GM21723 (cell line): ENCODE data around the gene AP3D1.

Experiments used
- ATAC-seq: cut with Tn5 transposase; IDR thresholded peaks from one replicate; pipeline ENCODE4 v1.9.1; 2021; ENCODE audit warnings: mild to moderate bottlenecking, moderate library complexity; ENCODE audit not compliant: unreplicated experiment

AP3D1 gene

DNA sequence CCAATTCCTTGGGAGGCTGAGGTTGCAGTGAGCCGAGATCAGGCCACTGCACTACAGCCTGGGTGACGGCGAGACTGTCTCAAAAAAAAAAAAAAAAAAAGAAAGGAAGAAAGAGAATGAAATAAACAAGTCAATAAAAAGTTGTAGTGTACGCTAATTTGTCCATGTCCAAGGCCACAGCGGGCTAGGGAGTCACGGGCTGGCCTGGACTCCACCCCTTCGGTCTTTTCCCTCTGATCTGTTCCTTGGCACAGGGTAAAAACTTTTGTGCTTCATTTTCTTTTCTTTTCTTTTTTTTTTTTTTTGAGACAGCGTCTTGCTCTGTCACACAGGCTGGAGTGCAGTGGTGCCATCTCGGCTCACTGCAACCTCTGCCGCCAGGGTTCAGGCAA is 80.9 kb downstream of the AP3D1 start:
- no peak for ATAC-seq

DNA sequence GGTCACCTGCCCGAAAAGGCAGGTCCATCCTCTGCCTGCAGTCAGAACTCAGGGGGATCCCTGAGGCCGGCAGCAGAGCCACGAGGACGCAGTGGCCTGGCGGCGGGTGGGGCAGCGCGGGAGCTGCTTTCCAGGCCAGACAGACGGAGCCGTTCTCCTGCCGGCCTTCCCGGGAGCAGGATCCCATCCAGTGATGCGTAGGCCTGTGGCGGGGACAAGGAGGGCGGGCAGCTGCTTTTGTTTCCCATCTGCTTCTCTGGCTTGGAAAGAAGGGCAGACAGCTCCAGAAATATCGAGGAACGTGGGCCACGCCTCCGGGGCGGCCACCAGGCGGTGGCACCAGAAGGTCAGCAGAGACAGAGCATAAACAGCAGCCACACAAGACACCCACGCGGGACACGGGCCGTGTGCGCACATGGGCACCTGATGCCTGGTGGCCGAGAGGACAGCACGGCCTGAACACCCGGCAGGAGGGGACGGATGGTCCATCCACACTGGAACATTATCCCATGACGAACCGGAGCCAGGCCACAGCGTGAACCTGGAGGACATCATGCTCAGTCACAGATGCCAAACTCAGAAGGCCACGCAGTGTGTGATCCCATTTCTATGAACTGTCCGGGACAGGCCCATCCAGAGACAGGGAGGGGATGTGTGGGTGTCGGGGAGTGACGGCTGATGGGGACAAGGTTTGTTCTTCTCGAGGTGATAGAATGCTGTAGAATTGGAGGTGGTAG is 86.4 kb downstream of the AP3D1 start:
- no peak for ATAC-seq

- no peak for ATAC-seq
These were observed 87.0 kb downstream of the AP3D1 start for GRCh38 chr19:2064395-2064787.

GRCh38 chr19:2063824-2064223 is 87.5 kb downstream of the AP3D1 start:
- ATAC-seq = no peak

DNA sequence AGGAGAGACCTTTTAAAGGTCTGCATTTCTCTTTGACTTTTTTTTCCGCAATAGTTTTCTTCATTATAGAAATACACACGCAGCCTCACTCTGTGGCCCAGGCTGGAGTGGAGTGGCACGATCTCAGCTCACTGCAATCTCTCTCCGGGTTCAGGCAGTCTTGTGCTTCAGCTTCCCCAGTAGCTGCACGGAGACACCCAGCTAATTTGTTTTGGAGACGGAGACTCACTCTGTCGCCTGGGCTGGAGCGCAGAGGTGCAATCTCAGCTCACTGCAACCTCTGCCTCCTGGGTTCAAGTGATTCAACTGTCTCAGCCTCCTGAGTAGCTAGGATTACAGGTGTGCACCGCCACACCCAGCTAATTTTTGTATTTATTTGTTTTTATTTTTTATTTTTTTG is 88.6 kb downstream of the AP3D1 start:
- ATAC-seq = no peak

GRCh38 chr19:2062389-2062729 is 89.0 kb downstream of the AP3D1 start:
- no peak for ATAC-seq

DNA sequence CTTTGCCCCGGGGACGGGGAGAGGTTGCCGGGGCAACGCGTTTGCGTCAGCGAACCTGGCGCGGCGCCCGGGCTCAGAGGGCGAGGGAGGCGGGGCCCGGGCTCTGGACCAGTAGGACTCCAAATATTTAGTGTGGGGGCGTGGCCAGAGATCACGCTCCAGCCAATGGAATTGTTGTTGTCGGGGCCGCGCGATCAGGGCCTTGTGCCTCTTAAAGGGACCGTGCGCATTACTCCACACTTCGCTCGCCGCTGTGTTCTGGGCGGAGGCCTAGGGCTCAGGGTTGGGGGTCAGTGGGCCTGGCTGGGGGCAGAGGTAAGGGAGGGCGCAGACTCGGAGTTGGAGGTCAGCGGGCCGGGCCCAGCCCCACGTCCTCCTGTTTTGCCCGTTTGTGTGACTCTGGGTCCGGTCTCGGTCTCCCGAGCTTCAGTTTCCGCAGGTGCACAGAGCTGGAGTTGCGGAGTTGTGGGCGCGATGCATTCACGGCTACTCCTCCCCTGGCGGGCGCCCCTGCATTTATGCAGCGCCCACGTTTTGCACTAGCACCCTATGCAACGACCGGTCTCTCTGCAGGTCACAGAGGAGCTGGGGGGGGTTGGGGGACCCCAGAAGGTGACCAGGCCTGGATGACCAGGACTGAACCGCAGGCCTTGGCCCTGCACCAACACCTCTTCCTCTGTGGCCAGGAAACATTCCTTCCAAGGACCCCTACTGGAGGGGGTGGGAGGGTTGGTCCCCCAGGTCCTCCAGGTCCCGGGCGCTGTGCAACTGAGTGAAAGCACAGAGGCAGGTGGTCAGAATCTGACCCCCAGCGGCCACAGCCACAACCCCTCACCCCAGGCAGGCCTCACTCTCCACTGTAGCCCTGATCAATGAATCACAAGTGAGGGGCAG is 89.6 kb downstream of the AP3D1 start:
- peak; percentile 75 for ATAC-seq

DNA sequence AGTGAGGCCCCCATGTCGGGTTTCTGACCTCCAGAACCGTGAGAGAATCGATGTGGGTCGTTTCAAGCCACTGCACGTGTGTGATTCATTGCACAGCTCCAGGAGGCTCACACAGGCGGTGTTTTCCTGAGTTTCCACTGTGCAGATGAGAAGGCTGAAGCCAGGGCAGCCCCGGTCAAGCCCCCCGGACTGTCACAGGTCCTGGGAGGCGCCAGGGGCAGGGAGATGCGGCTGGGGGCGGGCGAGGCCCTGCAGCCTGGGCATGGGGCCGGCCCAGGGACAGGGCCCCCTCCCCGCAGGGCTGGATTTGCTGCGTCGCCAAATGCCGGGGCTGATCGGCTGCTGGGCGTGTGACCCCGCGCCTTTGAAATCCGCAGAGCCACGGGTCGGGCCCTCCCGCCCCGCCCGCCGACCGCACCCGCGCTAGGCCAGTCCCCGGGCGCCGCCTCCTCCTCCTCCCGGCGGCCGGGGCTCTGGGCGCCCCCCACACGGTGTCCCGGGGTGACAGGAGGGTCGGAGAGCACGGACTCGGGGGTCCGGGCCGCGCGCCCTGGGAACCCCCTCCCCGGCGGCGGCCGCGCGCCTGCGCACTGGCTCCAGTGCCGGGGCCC is 90.4 kb downstream of the AP3D1 start:
- ATAC-seq = peak; percentile 17

DNA sequence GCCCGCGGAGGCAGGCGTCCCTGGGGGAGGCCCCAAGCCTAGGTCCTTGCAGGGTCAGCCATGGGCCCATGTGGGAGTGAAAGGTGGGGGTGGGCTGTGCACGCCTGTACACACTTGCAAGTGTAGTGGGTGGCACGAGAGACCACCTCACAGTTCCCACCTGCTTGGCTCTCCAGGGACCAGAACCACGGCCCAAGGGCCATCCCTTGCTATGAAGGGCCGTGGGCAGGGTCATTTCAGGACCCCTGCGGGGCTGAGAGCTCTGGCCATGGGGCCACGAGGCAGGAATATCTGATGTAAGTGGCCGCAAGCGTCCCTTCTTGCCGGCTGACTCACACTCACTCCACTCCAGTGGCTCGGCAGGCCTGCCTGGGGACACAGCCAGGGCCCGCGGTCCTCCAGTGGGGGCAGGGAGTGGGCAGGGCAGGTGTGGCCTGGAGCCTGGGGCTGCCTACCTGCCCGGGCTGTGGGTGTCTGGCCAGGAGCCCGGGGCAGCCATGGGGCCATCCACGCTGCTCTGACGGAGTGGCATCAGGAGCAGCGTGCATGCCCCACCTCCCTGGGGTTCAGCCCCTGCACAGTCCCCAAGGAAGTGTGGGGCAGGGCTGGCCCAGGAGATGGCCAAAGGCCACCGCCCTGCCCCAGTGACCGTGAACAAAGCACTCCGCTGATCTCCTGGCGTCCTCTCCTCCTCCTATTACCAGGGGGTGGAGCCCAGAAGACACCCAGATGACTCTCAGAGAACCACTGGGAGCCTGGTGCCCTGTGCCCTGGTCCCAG is 91.8 kb downstream of the AP3D1 start:
- no peak for ATAC-seq

DNA sequence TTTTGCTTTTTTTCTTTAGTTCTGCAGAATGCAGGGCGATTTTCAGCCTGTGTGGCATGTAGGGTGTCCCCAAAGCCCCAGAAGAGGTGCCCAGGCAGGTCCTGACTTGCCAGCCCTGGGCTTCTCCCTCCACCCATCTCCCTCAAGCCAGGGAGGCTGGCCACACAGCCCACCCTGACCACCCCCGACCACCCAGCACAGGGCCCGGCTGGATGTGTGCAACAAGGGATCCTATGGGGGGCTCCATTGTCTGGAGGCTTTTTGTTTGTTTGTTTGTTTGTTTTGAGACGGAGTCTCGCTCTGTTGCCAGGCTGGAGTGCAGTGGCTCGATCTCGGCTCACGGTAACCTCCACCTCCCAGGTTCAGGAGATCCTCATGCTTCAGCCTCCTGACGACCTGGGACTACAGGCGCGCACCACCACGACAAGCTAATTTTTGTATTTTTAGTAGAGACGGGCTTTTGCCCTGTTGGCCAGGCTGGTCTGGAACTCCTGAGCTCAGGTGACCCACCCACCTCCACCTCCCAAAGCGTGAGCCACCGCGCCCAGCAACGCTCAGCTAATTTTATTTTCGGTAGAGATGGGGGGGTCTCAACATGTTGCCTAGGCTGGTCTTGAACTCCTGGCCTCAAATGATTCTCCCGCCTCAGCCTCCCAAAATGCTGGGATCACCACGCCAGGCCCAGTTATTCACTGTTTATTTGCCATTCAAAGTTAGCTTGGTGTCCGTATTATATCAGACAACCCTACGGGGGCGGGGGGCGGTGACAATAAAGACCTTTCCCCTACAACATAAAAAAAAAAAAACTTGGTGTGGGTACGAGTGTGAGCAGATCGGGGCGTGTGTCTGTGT is 92.6 kb downstream of the AP3D1 start:
- no peak for ATAC-seq

DNA sequence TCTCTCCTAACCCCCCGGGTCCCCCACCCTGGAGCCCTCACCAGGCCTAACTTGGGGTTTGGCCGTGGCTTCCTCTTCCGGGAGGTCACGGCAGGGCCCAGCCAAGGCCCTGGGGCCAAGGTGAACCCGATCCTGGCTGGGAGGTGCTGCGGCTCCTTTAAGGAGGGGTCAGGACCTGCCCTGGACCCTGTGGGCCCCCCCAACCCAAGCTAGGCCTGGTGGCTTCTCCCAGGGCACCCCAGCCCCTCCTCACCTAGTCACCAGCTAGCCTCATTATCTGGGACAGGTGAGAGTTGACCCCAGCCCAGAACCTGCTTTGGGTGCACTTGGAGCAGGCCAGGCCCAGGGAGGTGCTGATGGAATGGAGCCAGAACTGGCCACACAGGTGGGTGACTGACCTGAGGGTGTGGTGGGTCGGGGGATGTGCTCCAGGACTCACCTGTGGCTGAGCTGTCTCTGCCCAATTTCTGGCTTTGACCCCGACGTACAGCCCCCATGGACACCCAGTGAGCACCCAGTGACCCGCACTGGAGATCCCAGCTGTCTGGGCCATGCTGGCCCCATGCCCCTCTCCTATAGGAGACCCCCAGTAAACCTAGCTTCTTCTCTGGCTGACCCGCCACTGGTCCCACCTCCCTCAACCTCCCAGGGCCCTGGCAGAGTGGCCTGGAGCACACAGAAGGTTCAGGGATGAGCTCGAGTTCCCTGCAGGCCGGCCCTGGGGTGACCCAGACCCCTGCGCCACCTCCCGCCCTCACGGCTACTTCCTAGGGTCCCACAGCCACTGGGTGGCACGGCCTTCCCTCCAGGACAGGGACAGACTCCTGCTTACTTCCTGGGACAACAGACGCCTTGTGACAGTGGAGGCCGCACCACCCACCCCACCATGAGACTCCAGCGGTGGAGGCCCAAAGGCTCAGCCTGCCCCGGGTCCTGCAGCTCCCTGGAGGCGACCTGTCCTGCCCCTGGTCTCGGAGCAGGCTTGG is 93.6 kb downstream of the AP3D1 start:
- no peak for ATAC-seq

GRCh38 chr19:2056837-2057192 is 94.6 kb downstream of the AP3D1 start:
- ATAC-seq = no peak

DNA sequence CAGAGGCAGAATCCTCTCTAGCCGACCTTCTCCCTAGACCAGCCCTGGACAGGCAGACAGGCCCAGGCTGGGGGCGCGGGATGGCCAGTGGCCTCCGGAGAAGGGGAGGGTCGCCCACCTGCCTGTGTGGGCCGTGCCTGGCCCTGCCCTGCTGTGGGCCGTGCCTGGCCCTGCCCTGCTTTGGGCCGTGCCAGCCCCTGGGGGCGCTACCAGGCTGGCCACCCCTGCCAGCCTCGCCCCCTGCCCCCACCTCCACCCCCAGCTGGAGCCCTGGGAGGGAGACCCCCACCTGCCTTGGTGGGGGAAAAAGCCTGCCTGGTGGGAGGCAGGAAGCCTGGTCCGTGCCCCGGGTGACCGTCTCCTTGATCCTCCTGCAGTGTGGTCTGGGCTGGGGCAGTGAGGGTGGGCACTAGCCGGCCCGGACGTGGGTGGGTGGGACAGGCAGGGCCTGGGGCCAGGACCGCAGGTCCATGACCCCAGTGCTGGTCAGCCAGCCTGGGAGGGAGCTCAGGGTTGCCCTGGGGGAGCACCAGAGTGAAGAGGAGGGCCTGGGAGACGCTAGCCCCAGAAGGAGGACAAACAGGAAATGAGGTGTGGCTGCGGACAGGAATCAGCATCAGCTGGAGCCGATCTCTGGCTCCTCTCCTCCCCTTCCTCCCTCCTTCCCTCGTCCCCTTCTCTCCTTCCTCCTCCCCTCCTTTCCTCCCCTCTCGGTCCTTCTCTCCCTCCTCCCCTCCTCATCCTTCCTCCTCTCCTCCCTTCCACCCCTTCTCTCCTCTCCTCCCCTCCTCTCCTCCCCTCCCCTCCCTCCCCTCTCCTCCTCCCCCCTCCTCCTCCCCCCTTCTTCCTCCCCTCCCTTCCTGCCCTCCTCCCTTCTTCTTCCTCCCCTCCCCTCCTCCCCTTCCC is 95.2 kb downstream of the AP3D1 start:
- ATAC-seq = no peak

- no peak for ATAC-seq
These were observed 96.6 kb downstream of the AP3D1 start for GRCh38 chr19:2054763-2055162.

DNA sequence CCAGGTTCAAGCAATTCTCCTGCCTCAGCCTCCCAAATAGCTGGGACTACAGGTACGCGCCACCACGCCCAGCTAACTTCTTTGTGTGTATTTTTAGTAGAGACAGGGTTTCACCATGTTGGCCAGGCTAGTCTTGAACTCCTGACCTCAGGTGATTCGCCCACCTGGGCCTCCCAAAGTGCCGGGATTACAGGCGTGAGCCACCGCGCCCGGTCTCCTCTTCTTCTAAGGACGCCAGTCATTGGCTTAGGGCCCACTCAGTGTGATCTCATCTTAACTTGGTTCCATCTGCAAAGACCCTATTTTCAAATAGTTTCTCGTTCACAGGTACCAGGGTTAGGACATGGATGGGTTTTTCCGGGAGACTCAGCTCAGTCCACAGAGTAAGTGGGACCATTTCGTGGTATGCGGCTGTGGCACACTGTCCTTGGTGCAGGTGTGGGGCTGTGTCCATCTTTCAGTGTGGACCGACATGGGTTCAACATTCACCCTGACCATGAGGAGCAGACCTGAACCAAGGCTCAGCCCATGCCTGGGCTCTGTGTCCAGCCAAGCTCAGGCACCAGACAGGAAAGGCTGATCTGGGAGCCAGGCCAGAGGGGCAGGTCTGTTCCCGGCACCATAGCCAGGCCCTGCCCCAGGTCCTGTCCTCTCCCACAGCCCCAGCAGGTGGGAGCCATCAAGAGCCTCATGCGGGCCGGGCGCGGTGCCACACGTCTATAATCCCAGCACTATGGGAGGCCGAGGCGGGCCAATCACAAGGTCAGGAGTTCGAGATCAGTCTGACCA is 97.6 kb downstream of the AP3D1 start:
- no peak for ATAC-seq

DNA sequence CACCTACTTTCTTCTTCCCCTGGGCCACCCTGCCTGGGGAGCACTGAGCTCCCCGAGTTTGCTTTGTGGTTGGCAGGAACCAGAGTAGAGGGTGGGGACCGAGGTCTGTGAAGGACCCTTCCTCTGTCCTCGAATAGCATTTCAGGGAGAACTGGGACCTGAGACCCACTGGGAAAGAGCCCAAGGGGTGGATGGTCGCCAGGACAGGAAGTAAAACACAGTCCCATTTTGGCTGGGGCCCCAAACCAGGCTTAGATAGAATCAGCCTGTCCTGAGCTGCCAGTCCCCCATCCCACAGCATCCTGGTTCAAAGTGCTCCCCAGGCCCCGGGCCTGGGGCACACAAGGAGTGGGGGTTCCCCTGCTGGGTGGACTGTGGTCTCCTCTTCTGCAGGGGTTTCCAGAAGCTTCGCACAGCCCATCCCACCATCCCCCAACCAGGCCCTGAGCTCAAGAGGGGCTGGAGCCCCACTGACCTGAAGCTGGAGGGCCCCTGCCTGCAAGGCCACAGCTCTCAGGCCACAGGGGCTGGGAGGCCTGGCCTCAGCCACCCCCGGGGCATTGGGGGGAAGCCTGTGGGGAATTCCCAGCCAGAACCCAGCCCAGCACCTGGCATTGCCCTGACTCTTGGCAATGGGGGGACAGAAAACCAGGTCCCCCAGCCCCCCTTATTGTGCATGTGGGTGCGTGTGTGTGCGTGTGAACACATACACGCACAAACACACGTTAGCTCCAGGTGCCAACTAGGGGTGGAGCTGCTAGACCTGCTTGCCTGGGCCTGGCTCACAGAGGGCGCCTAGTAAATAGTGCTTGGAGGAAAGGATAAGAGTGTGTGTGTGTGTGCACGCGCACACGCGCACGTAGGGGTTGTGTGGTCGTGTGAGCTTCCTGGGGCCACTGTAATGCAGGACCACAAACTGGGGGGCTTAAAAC is 99.3 kb downstream of the AP3D1 start:
- peak; percentile 2 for ATAC-seq
